ENCODE results near the gene LRRC3C.
"Not testable (repeated sequence)": the region's sequence is repeated elsewhere in the genome, so short reads cannot be mapped to it uniquely, and the experiment has no call there.

Gene LRRC3C

GRCh38 chr17:39927101-39927928 lies at the start of gene LRRC3C, which contains the start of gene ORMDL3:
LRRC3C (plus strand) TSS chr17:39927732; CDS start chr17:39941524, 13,792 bp downstream.
ORMDL3 (minus strand) TSS chr17:39927601; CDS start chr17:39924203, 3,398 bp downstream.
- Histone ChIP-seq H3K9ac (ENCODE audit: low read depth, low read length) (peak within 1 kb of the TSS; percentile 62; the same call in 1 of the 2 replicates), H3K27me3 (ENCODE audit: control insufficient read depth, insufficient read depth, low read length) (no peaks in the 10 kb centered on the region), H3K27ac (ENCODE audit: low read depth, low read length) (peak within 1 kb of the TSS; percentile 91), H3K9me3 (ENCODE audit: control insufficient read depth, insufficient read depth, low read length) (no peaks in the 10 kb centered on the region), H3K4me1 (ENCODE audit: control insufficient read depth, insufficient read depth, low read length) (peaks cover 23% of the 10 kb centered on the region), H3K4me3 (ENCODE audit: low read depth, low read length) (peak within 1 kb of the TSS; percentile 89), H3K36me3 (ENCODE audit: control insufficient read depth, insufficient read depth, low read length) (peaks cover 18% of the 10 kb centered on the region)

- H3K36me3 ChIP-seq (ENCODE audit: control insufficient read depth, insufficient read depth, low read length); H3K9ac ChIP-seq (ENCODE audit: low read depth, low read length); H3K4me3 ChIP-seq (ENCODE audit: low read depth, low read length); H3K9me3 ChIP-seq (ENCODE audit: control insufficient read depth, insufficient read depth, low read length); H3K4me1 ChIP-seq (ENCODE audit: control insufficient read depth, insufficient read depth, low read length); H3K27ac ChIP-seq (ENCODE audit: low read depth, low read length); H3K27me3 ChIP-seq (ENCODE audit: control insufficient read depth, insufficient read depth, low read length): not testable (repeated sequence)
Observed at GRCh38 chr17:39886102-39886501, 41.4 kb upstream of the LRRC3C start.

- Histone ChIP-seq H3K9me3 (ENCODE audit: control insufficient read depth, insufficient read depth, low read length) (no peaks in the 10 kb centered on the region), H3K27ac (ENCODE audit: low read depth, low read length) (no peak overlapping the region), H3K27me3 (ENCODE audit: control insufficient read depth, insufficient read depth, low read length) (no peaks in the 10 kb centered on the region), H3K4me3 (ENCODE audit: low read depth, low read length) (no peak overlapping the region), H3K36me3 (ENCODE audit: control insufficient read depth, insufficient read depth, low read length) (no peaks in the 10 kb centered on the region), H3K4me1 (ENCODE audit: control insufficient read depth, insufficient read depth, low read length) (no peaks in the 10 kb centered on the region), H3K9ac (ENCODE audit: low read depth, low read length) (no peak overlapping the region)
Observed at GRCh38 chr17:39887078-39887477, 40.5 kb upstream of the LRRC3C start.

- Histone ChIP-seq H3K4me1 (ENCODE audit: control insufficient read depth, insufficient read depth, low read length) (no peaks in the 10 kb centered on the region), H3K4me3 (ENCODE audit: low read depth, low read length) (no peak overlapping the region), H3K27me3 (ENCODE audit: control insufficient read depth, insufficient read depth, low read length) (no peaks in the 10 kb centered on the region), H3K9ac (ENCODE audit: low read depth, low read length) (no peak overlapping the region), H3K36me3 (ENCODE audit: control insufficient read depth, insufficient read depth, low read length) (no peaks in the 10 kb centered on the region), H3K9me3 (ENCODE audit: control insufficient read depth, insufficient read depth, low read length) (no peaks in the 10 kb centered on the region), H3K27ac (ENCODE audit: low read depth, low read length) (no peak overlapping the region)
Observed at GRCh38 chr17:39889200-39889599, 38.3 kb upstream of the LRRC3C start.

GRCh38 chr17:39894681-39895376 lies 32.7 kb upstream of the LRRC3C start:
- H3K4me3 ChIP-seq (ENCODE audit: low read depth, low read length) = no peak overlapping the region
- no peaks in the 10 kb centered on the region for H3K4me1 ChIP-seq (ENCODE audit: control insufficient read depth, insufficient read depth, low read length)
- H3K9me3 ChIP-seq (ENCODE audit: control insufficient read depth, insufficient read depth, low read length) = no peaks in the 10 kb centered on the region
- H3K36me3 ChIP-seq (ENCODE audit: control insufficient read depth, insufficient read depth, low read length) = no peaks in the 10 kb centered on the region
- H3K9ac ChIP-seq (ENCODE audit: low read depth, low read length) = no peak overlapping the region
- H3K27me3 ChIP-seq (ENCODE audit: control insufficient read depth, insufficient read depth, low read length) = no peaks in the 10 kb centered on the region
- H3K27ac ChIP-seq (ENCODE audit: low read depth, low read length) = no peak overlapping the region

GRCh38 chr17:39898088-39898487 lies 29.4 kb upstream of the LRRC3C start:
- no peaks in the 10 kb centered on the region for H3K36me3 ChIP-seq (ENCODE audit: control insufficient read depth, insufficient read depth, low read length)

GRCh38 chr17:39899215-39899614 lies 28.3 kb upstream of the LRRC3C start:
- no peak overlapping the region for H3K9ac ChIP-seq (ENCODE audit: low read depth, low read length)
- H3K4me3 ChIP-seq (ENCODE audit: low read depth, low read length) = no peak overlapping the region
- no peaks in the 10 kb centered on the region for H3K36me3 ChIP-seq (ENCODE audit: control insufficient read depth, insufficient read depth, low read length)
- no peak overlapping the region for H3K27ac ChIP-seq (ENCODE audit: low read depth, low read length)
- no peaks in the 10 kb centered on the region for H3K9me3 ChIP-seq (ENCODE audit: control insufficient read depth, insufficient read depth, low read length)
- no peaks in the 10 kb centered on the region for H3K4me1 ChIP-seq (ENCODE audit: control insufficient read depth, insufficient read depth, low read length)
- no peaks in the 10 kb centered on the region for H3K27me3 ChIP-seq (ENCODE audit: control insufficient read depth, insufficient read depth, low read length)

More at GRCh38 chr17:39898088-39898487, 29.4 kb upstream of the LRRC3C start:
- H3K4me1 ChIP-seq (ENCODE audit: control insufficient read depth, insufficient read depth, low read length) = no peaks in the 10 kb centered on the region
- no peaks in the 10 kb centered on the region for H3K27me3 ChIP-seq (ENCODE audit: control insufficient read depth, insufficient read depth, low read length)
- no peak overlapping the region for H3K4me3 ChIP-seq (ENCODE audit: low read depth, low read length)
- no peak overlapping the region for H3K27ac ChIP-seq (ENCODE audit: low read depth, low read length)
- H3K9me3 ChIP-seq (ENCODE audit: control insufficient read depth, insufficient read depth, low read length) = no peaks in the 10 kb centered on the region
- no peak overlapping the region for H3K9ac ChIP-seq (ENCODE audit: low read depth, low read length)

GRCh38 chr17:39902027-39902426 lies 25.5 kb upstream of the LRRC3C start:
- H3K4me3 ChIP-seq (ENCODE audit: low read depth, low read length); H3K27me3 ChIP-seq (ENCODE audit: control insufficient read depth, insufficient read depth, low read length); H3K4me1 ChIP-seq (ENCODE audit: control insufficient read depth, insufficient read depth, low read length); H3K36me3 ChIP-seq (ENCODE audit: control insufficient read depth, insufficient read depth, low read length); H3K9me3 ChIP-seq (ENCODE audit: control insufficient read depth, insufficient read depth, low read length); H3K27ac ChIP-seq (ENCODE audit: low read depth, low read length); H3K9ac ChIP-seq (ENCODE audit: low read depth, low read length): not testable (repeated sequence)

- no peak overlapping the region for H3K27ac ChIP-seq (ENCODE audit: low read depth, low read length)
- no peak overlapping the region for H3K9ac ChIP-seq (ENCODE audit: low read depth, low read length)
- no peaks in the 10 kb centered on the region for H3K9me3 ChIP-seq (ENCODE audit: control insufficient read depth, insufficient read depth, low read length)
- H3K27me3 ChIP-seq (ENCODE audit: control insufficient read depth, insufficient read depth, low read length) = no peaks in the 10 kb centered on the region
- H3K4me3 ChIP-seq (ENCODE audit: low read depth, low read length) = no peak overlapping the region
- no peaks in the 10 kb centered on the region for H3K4me1 ChIP-seq (ENCODE audit: control insufficient read depth, insufficient read depth, low read length)
- H3K36me3 ChIP-seq (ENCODE audit: control insufficient read depth, insufficient read depth, low read length) = no peaks in the 10 kb centered on the region
Observed at GRCh38 chr17:39903158-39903884, 24.2 kb upstream of the LRRC3C start.

GRCh38 chr17:39904990-39905288 lies 22.6 kb upstream of the LRRC3C start:
- Histone ChIP-seq H3K9ac (ENCODE audit: low read depth, low read length) (no peak overlapping the region), H3K9me3 (ENCODE audit: control insufficient read depth, insufficient read depth, low read length) (no peaks in the 10 kb centered on the region), H3K36me3 (ENCODE audit: control insufficient read depth, insufficient read depth, low read length) (no peaks in the 10 kb centered on the region), H3K27ac (ENCODE audit: low read depth, low read length) (no peak overlapping the region), H3K4me1 (ENCODE audit: control insufficient read depth, insufficient read depth, low read length) (no peaks in the 10 kb centered on the region), H3K27me3 (ENCODE audit: control insufficient read depth, insufficient read depth, low read length) (no peaks in the 10 kb centered on the region), H3K4me3 (ENCODE audit: low read depth, low read length) (no peak overlapping the region)

Measured in HUES48 (cell line).